ENCODE measurements around the gene CALM1. TPM values are rescaled to one million over a fixed set of nuclear protein-coding genes. Genes with fewer than 3 reads are reported as not detected.

CALM1 gene
- total and polyA plus RNA-seq, 2 donors (not counting 3 experiments of a cell fraction or from before 2014, with no cell fraction given): 476 to 731 TPM

DNA sequence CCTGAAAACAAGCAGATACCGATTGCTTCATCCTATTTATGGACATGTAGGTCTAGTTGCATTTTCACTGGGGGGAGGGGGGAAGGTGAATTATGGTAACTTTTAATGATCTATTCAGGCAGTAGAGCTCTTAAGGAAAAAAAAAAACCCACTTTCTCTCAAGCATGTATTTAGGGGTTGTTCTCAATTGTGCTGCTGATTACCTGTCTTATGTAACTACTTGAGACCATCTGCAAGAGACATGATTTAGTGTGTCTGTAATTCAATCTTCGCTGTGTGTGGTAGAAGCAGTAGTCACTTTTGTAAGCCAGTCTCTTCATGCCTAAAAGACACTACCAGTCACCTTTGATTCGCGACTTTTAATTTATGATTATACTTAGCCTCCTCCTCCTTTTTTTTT, 8.9 kb downstream of the CALM1 start:
- H3K27ac ChIP-seq (ENCODE audit: insufficient read depth, low read depth, low read length): no peak overlapping the region
- intact Hi-C loops (cut with micrococcal nuclease): loop anchor here (5.0 kb wide), 1 partner anchor 447 kb away; no protein-coding TSS in a partner anchor

More for the DNA sequence above, 8.9 kb downstream of the CALM1 start:
- Histone ChIP-seq H3K4me1 (ENCODE audit: control insufficient read depth, extremely low read depth, insufficient read depth, low read length) (peaks cover 48% of the 10 kb centered on the region), H3K79me2 (ENCODE audit: control insufficient read depth, insufficient read depth, low read length) (peaks cover 18% of the 10 kb centered on the region), H3K9me1 (replicated peaks; ENCODE audit: control insufficient read depth, extremely low read depth, insufficient read depth, low read length) (no peaks in the 10 kb centered on the region), H3K36me3 (ENCODE audit: control insufficient read depth in 2 of 2, extremely low read depth in 1 of 2, insufficient read depth in 2 of 2, low read length in 2 of 2) (peaks cover 32 to 50% of the 10 kb centered on the region in 2 experiments), H4K20me1 (replicated peaks; ENCODE audit: control insufficient read depth, extremely low read depth, insufficient read depth, low read length) (peaks cover 4% of the 10 kb centered on the region), H3K9ac (replicated peaks; ENCODE audit: extremely low read depth, insufficient read depth, low read length) (no peak overlapping the region), H2AFZ (ENCODE audit: low read depth, low read length) (no peak overlapping the region), H3K4me3 (replicated peaks in 1 of 3; ENCODE audit: insufficient read depth in 1 of 3, low read depth in 1 of 3, low read length in 3 of 3) (no peak overlapping the region), H3K27me3 (ENCODE audit: control insufficient read depth in 2 of 2, insufficient read depth in 2 of 2, low read length in 2 of 2) (no peaks in the 10 kb centered on the region), H3K4me2 (ENCODE audit: insufficient read depth, low read length) (no peak overlapping the region), H3K9me3 (replicated peaks; ENCODE audit: control insufficient read depth, insufficient read depth, low read length) (no peaks in the 10 kb centered on the region)
- no TSS peak for BruUV-seq (replicated peaks)
- ChIA-PET POLR2A (no interaction called here), CTCF (no interaction called here)
- dilution Hi-C loops (cut with MboI; ENCODE audit: extremely low pct_ligation_motif_present, low sequenced_read_pairs): no loop called here
- TF ChIP-seq POLR2A (IDR thresholded peaks at IDR 0.05; ENCODE audit: low read depth, low read length) (no peak), FOS (IDR thresholded peaks at IDR 0.05; ENCODE audit: borderline replicate concordance, insufficient read depth, low read length) (no peak), MYC (IDR thresholded peaks at IDR 0.05; ENCODE audit: low read depth, low read length) (no peak), JUN (IDR thresholded peaks at IDR 0.05; ENCODE audit: borderline replicate concordance, insufficient read depth, insufficient read length, low read depth) (no peak), POLR2AphosphoS5 (IDR thresholded peaks at IDR 0.05; ENCODE audit: insufficient read depth, low read depth, low read length) (no peak), GATA2 (IDR thresholded peaks at IDR 0.05; ENCODE audit: insufficient read depth, insufficient read length, low read depth, low read length) (no peak), EZH2 (IDR thresholded peaks at IDR 0.05; ENCODE audit: borderline replicate concordance, low read depth, low read length, severe bottlenecking) (no peak)
- TF ChIP-seq, protein P1, sequence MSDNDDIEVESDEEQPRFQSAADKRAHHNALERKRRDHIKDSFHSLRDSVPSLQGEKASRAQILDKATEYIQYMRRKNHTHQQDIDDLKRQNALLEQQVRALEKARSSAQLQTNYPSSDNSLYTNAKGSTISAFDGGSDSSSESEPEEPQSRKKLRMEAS (IDR thresholded peaks at IDR 0.05; ENCODE audit: insufficient read depth, insufficient read length): no peak
- TF ChIP-seq, protein P2, sequence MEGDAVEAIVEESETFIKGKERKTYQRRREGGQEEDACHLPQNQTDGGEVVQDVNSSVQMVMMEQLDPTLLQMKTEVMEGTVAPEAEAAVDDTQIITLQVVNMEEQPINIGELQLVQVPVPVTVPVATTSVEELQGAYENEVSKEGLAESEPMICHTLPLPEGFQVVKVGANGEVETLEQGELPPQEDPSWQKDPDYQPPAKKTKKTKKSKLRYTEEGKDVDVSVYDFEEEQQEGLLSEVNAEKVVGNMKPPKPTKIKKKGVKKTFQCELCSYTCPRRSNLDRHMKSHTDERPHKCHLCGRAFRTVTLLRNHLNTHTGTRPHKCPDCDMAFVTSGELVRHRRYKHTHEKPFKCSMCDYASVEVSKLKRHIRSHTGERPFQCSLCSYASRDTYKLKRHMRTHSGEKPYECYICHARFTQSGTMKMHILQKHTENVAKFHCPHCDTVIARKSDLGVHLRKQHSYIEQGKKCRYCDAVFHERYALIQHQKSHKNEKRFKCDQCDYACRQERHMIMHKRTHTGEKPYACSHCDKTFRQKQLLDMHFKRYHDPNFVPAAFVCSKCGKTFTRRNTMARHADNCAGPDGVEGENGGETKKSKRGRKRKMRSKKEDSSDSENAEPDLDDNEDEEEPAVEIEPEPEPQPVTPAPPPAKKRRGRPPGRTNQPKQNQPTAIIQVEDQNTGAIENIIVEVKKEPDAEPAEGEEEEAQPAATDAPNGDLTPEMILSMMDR (IDR thresholded peaks at IDR 0.05; ENCODE audit: extremely low read depth in 1 of 2, insufficient read depth in 1 of 2, low read depth in 1 of 2, low read length in 2 of 2): no peak
- FAIRE-seq (no peak), DNase-seq (ENCODE audit: low read depth, low spot score) (no peak)
